Trophoblast cell (in vitro differentiated cells and primary cell): ENCODE data around the gene CYB5R3.
A peak's percentile ranks its signal among the peaks of the same experiment; 100 is the strongest.

ENCODE experiments used
- DNase-seq, 2 donors: peaks; one replicate each; pipeline ENCODE4 v3.0.0-alpha.2; 2016
- H2AFZ ChIP-seq: 2 replicates; pipeline ENCODE4 v1.6.1; 2013; ENCODE audit warnings: low read length, moderate library complexity, mild to moderate bottlenecking; ENCODE audit not compliant: insufficient read depth, poor library complexity
- H2AK5ac ChIP-seq: 2 replicates; pipeline ENCODE4 v1.6.1; 2013; ENCODE audit warnings: mild to moderate bottlenecking, low read length
- H2BK120ac ChIP-seq: 2 replicates; pipeline ENCODE4 v1.6.1; 2013; ENCODE audit warnings: low read length, mild to moderate bottlenecking, moderate library complexity; ENCODE audit not compliant: insufficient read depth, poor library complexity
- H2BK12ac ChIP-seq: 2 replicates; pipeline ENCODE4 v1.6.1; 2013; ENCODE audit warnings: mild to moderate bottlenecking, low read length, moderate library complexity
- H2BK5ac ChIP-seq: 2 replicates; pipeline ENCODE4 v1.6.1; 2013; ENCODE audit warnings: low read length, low read depth, moderate library complexity, mild to moderate bottlenecking; ENCODE audit not compliant: poor library complexity
- H3K14ac ChIP-seq: 2 replicates; pipeline ENCODE4 v1.6.1; 2013; ENCODE audit warnings: mild to moderate bottlenecking, low read length
- H3K18ac ChIP-seq: 2 replicates; pipeline ENCODE4 v1.6.1; 2013; ENCODE audit warnings: mild to moderate bottlenecking, low read length
- H3K23ac ChIP-seq: 2 replicates; pipeline ENCODE4 v1.6.1; 2013; ENCODE audit warnings: low read length
- H3K27ac ChIP-seq: 2 replicates; pipeline ENCODE4 v1.5.1; 2013; ENCODE audit warnings: low read depth, mild to moderate bottlenecking, inconsistent platforms, low read length, moderate library complexity
- H3K27me3 ChIP-seq: 2 replicates; pipeline ENCODE4 v1.6.1; 2013; ENCODE audit warnings: inconsistent platforms, mild to moderate bottlenecking, low read length, moderate library complexity; ENCODE audit not compliant: insufficient read depth
- H3K36me3 ChIP-seq, 2 experiments: 1 replicate in 1 of 2; 2 replicates in 1 of 2; pipeline ENCODE4 v1.6.1; 2013; ENCODE audit warnings: low read length in 2 of 2, mild to moderate bottlenecking in 2 of 2, moderate library complexity in 1 of 2; ENCODE audit not compliant: insufficient read depth in 2 of 2, control insufficient read depth in 1 of 2
- H3K4ac ChIP-seq: 2 replicates; pipeline ENCODE4 v1.6.1; 2013; ENCODE audit warnings: low read depth, mild to moderate bottlenecking, low read length, moderate library complexity
- H3K4me1 ChIP-seq, 2 experiments: 1 replicate in 1 of 2; 2 replicates in 1 of 2; pipeline ENCODE4 v1.6.1; 2013; ENCODE audit warnings: low read length in 2 of 2, mild to moderate bottlenecking in 2 of 2, moderate library complexity in 1 of 2; ENCODE audit not compliant: insufficient read depth in 2 of 2, control insufficient read depth in 1 of 2
- H3K4me2 ChIP-seq: 2 replicates; pipeline ENCODE4 v1.6.1; 2013; ENCODE audit warnings: inconsistent platforms, mild to moderate bottlenecking, low read length, moderate library complexity
- H3K4me3 ChIP-seq: 2 replicates; pipeline ENCODE4 v1.5.1; 2013; ENCODE audit warnings: mild to moderate bottlenecking, low read depth, low read length, inconsistent platforms
- H3K79me1 ChIP-seq: one replicate; pipeline ENCODE4 v1.6.1; 2013; ENCODE audit warnings: low read length
- H3K79me2 ChIP-seq: 2 replicates; pipeline ENCODE4 v1.6.1; 2013; ENCODE audit warnings: low read length, mild to moderate bottlenecking; ENCODE audit not compliant: control insufficient read depth, insufficient read depth, poor library complexity
- H3K9ac ChIP-seq: 2 replicates; pipeline ENCODE4 v1.6.1; 2013; ENCODE audit warnings: mild to moderate bottlenecking, low read length
- H3K9me3 ChIP-seq: 2 replicates; pipeline ENCODE4 v1.6.1; 2013; ENCODE audit warnings: low read depth, mild to moderate bottlenecking, control low read depth, inconsistent platforms, low read length; ENCODE audit not compliant: insufficient read depth
- H4K12ac ChIP-seq: 2 replicates; pipeline ENCODE4 v1.6.1; 2013; ENCODE audit warnings: low read depth, mild to moderate bottlenecking, low read length, moderate library complexity
- H4K8ac ChIP-seq: 2 replicates; pipeline ENCODE4 v1.6.1; 2013; ENCODE audit warnings: low read depth, mild to moderate bottlenecking, low read length, moderate library complexity
- H4K91ac ChIP-seq: one replicate; pipeline ENCODE4 v1.6.1; 2013; ENCODE audit warnings: low read depth, mild to moderate bottlenecking, low read length, moderate library complexity
- WGBS: extraction: QIAGEN DNeasy Blood & Tissue Kit; methylation state at CpG from one replicate; pipeline ENCODE4 v1.1.7; 2013; ENCODE audit warnings: missing lambda C conversion rate; ENCODE audit not compliant: insufficient read length, insufficient coverage; ENCODE audit errors: extremely low coverage; 5-methylcytosine and 5-hydroxymethylcytosine counted together

The CYB5R3 gene

GRCh38 chr22:42688241-42689211, 39.3 kb upstream of the CYB5R3 start:
- peak overlapping the region; percentile 63 for H4K8ac ChIP-seq

GRCh38 chr22:42686756-42687491, 37.7 kb upstream of the CYB5R3 start:
- peaks cover 12 to 16% of the 10 kb centered on the region in 2 experiments for H3K4me1 ChIP-seq
- no peak overlapping the region for H3K18ac ChIP-seq
- H2BK120ac ChIP-seq: no peak overlapping the region
- no peak overlapping the region for H3K4me2 ChIP-seq
- no peak overlapping the region for H4K12ac ChIP-seq
- H2BK5ac ChIP-seq: no peak overlapping the region
- H3K14ac ChIP-seq: no peak overlapping the region
- no peak overlapping the region for H3K23ac ChIP-seq
- no peak overlapping the region for H4K8ac ChIP-seq
- H3K79me2 ChIP-seq: peaks cover 1% of the 10 kb centered on the region
- H2AFZ ChIP-seq: no peak overlapping the region
- no peak overlapping the region for H3K27ac ChIP-seq
- peaks cover 13% of the 10 kb centered on the region for H3K79me1 ChIP-seq
- WGBS: no CpG with 5 or more reads among the region's 14 CpGs
- H2BK12ac ChIP-seq: peak overlapping the region; percentile 56
- H3K9me3 ChIP-seq: no peaks in the 10 kb centered on the region
- peak; percentile 71 for DNase-seq
- H3K4ac ChIP-seq: no peak overlapping the region
- no peak overlapping the region for H3K4me3 ChIP-seq
- peak overlapping the region; percentile 52 for H2AK5ac ChIP-seq
- no peak overlapping the region for H3K9ac ChIP-seq
- H4K91ac ChIP-seq: peak overlapping the region; percentile 41
- no peaks in the 10 kb centered on the region for H3K36me3 ChIP-seq
- no peaks in the 10 kb centered on the region for H3K27me3 ChIP-seq

More at GRCh38 chr22:42688241-42689211, 39.3 kb upstream of the CYB5R3 start:
- Histone ChIP-seq H2BK5ac (peak overlapping the region; percentile 47), H3K23ac (no peak overlapping the region), H3K9ac (no peak overlapping the region), H3K14ac (peak overlapping the region; percentile 40), H3K79me1 (peaks cover 13% of the 10 kb centered on the region), H3K4me1 (peaks cover 12 to 16% of the 10 kb centered on the region in 2 experiments), H4K12ac (no peak overlapping the region), H3K36me3 (peaks cover 0 to 5% of the 10 kb centered on the region in 2 experiments), H3K79me2 (peaks cover 1% of the 10 kb centered on the region), H2AK5ac (peak overlapping the region; percentile 18), H3K4me2 (peak overlapping the region; percentile 35), H2BK12ac (peak overlapping the region; percentile 55), H3K27ac (peak overlapping the region; percentile 63), H3K18ac (peak overlapping the region; percentile 54), H3K27me3 (no peaks in the 10 kb centered on the region), H2AFZ (peak overlapping the region; percentile 69), H2BK120ac (peak overlapping the region; percentile 57), H3K4me3 (no peak overlapping the region), H4K91ac (peak overlapping the region; percentile 64), H3K9me3 (peaks cover 2% of the 10 kb centered on the region), H3K4ac (peak overlapping the region; percentile 10)
- DNase-seq: peak; percentile 95 to 97
- WGBS: no CpG with 5 or more reads among the region's 25 CpGs

- no CpG with 5 or more reads among the region's 5 CpGs for WGBS
Observed at GRCh38 chr22:42685941-42686653, 36.9 kb upstream of the CYB5R3 start.

More at GRCh38 chr22:42685941-42686653, 36.9 kb upstream of the CYB5R3 start:
- H2BK120ac ChIP-seq: no peak overlapping the region
- no peak overlapping the region for H4K8ac ChIP-seq
- no peak overlapping the region for H2BK5ac ChIP-seq
- no peak overlapping the region for H2AFZ ChIP-seq
- H3K27ac ChIP-seq: no peak overlapping the region
- H3K23ac ChIP-seq: no peak overlapping the region
- H4K91ac ChIP-seq: no peak overlapping the region
- H3K4ac ChIP-seq: no peak overlapping the region
- no peaks in the 10 kb centered on the region for H3K9me3 ChIP-seq
- no peak overlapping the region for H3K4me2 ChIP-seq
- H3K18ac ChIP-seq: no peak overlapping the region
- no peak overlapping the region for H3K4me3 ChIP-seq
- DNase-seq: no peak
- H2BK12ac ChIP-seq: peak overlapping the region; percentile 56
- no peak overlapping the region for H3K14ac ChIP-seq
- H3K9ac ChIP-seq: no peak overlapping the region
- H2AK5ac ChIP-seq: no peak overlapping the region
- H3K36me3 ChIP-seq: no peaks in the 10 kb centered on the region
- H4K12ac ChIP-seq: no peak overlapping the region
- peaks cover 1% of the 10 kb centered on the region for H3K79me2 ChIP-seq
- peaks cover 13% of the 10 kb centered on the region for H3K79me1 ChIP-seq
- peaks cover 12 to 16% of the 10 kb centered on the region in 2 experiments for H3K4me1 ChIP-seq
- H3K27me3 ChIP-seq: no peaks in the 10 kb centered on the region
